HG03175 (cell line): Measurements from ENCODE around the gene DDIT3.

Experiments used
- ATAC-seq: cut with Tn5 transposase; IDR thresholded peaks from one replicate; pipeline ENCODE4 v1.9.1; 2021; ENCODE audit warnings: mild to moderate bottlenecking, moderate library complexity; ENCODE audit not compliant: unreplicated experiment

The DDIT3 gene

GRCh38 chr12:57547288-57548012 is 27.1 kb upstream of the DDIT3 start:
- no peak for ATAC-seq

DNA sequence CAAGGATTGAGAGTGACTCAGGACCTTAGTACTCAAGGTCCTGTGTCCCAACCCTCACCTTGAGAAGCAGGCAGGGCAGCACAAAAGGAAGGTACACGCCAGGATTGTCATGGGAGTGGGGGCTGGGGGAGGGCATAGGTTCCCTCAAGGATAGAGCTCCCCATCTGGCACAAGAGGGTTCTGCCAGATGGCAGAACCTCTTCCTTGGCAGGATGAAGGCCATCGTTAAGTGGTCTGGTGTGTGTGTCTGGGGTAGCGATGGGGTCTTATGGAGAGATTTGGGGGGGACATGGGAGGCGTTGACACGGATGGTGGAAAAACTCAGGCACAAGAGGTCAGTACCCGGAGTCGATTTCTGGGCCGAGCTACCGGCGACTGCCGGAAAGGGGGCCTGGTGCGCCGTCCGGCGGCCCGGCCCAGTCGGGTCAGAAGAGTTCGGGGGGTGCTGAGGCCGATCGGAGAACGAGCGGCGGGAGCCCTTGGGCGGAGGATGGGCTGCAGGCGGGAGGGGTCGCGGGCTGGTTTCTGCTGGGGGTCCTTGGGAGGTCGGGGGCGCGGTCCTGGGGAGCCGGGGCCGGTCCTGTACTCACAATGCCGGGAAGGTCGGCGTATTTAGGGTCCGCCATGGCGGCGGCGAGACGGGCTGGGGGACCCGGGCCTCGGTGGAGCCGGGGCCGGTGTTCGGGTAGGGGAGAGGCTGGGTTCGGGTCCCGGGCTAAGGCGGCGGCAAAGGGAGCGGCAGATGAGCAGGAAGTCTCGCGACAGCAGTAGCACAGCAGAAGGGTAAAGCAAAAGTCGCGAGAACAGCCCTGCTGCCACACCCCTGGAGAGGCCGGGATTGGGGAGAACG is 26.3 kb upstream of the DDIT3 start, which contains the start of gene DCTN2:
Gene DCTN2, minus strand, starts transcription at position 755 of the 850 bp plus-strand sequence. Its CDS starts 129 bp downstream, at position 626.
- ATAC-seq, result peak; percentile 99

DNA sequence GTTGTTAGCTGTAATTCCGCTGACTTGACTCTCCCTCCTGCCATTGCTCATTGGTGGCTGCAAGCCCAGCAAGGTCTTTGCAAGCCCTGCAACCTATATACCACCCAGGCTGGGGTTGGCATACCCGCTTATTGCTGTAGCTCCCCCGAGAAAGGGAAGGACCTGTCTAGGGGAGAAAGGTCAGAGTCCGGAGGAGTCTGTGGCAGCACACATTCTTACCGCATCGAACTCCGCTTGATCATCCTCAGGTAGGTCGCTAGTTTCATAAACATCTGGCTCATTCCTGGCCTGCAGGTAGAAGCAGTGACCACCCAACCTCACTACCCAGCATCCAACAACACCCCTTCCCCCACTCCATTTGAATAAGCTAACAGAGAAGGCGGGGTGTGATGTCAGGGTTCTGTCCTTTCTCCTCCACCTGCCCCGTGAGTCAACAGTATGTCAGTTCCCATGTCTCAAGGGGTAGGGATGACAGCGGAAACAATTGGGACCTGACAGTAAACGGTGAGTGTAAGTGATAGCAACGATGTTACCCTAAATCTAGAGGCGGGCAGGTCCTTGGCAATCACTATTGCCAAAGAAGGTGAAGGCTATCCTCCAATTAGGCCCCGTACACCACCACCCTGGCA is 25.6 kb upstream of the DDIT3 start:
- no peak for ATAC-seq

GRCh38 chr12:57543581-57543980 is 23.3 kb upstream of the DDIT3 start:
- no peak for ATAC-seq

DNA sequence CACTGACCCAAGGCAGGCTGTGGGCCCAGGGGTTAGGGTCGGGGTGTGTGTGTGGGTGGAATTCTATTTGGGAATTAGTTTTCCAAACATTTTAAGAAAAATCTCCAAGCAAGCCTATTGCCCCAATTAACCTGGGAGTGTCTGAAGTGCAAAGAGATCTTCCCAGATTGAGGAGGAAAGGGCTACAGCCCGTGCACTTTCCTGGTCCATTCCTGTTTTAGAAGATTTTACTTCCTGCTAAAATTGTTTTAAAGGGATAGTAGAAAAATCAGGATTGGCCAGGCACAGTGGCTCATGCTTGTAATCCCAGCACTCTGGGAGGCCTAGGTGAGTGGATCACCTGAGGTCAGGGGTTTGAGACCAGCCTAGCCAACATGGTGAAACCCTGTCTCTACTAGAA is 21.4 kb upstream of the DDIT3 start:
- ATAC-seq, result no peak

DNA sequence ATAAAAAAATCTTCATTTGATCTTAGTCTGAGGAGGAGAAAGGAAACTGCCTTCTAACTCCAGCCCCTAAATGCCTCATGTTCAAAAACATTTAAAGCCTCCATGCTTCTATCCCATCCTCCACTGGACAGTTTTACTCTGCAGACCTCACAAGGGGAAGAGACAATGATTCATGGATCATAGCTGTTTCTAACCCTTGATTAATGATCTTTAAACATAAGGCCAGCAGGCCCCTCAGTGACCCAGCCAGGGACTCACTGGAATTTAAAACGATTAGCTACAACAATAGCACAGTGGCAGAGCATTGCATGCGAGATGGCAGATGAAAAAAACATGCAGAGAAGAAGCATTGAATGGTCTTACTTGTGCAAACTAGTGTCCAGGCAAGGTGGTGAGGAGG is 20.7 kb upstream of the DDIT3 start:
- ATAC-seq, result no peak

- no peak for ATAC-seq
These were observed 18.9 kb upstream of the DDIT3 start for GRCh38 chr12:57539134-57539768.

DNA sequence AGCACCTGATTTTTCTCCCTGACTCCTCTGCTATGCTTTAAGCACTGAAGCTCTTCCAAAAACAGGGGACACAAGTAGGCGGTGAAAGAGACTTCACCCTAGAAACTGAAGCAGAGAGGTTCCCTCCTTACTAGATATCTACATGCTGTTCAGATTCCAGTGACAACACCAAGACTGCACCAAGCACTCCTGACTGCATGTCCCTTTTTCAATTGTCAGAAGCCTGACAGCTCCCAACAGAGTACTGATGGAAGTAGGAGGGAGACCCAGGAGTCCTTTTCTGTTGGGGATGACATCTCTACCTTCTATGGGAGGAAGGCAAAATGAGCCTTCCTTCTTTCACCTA is 16.3 kb upstream of the DDIT3 start:
- ATAC-seq, result no peak

DNA sequence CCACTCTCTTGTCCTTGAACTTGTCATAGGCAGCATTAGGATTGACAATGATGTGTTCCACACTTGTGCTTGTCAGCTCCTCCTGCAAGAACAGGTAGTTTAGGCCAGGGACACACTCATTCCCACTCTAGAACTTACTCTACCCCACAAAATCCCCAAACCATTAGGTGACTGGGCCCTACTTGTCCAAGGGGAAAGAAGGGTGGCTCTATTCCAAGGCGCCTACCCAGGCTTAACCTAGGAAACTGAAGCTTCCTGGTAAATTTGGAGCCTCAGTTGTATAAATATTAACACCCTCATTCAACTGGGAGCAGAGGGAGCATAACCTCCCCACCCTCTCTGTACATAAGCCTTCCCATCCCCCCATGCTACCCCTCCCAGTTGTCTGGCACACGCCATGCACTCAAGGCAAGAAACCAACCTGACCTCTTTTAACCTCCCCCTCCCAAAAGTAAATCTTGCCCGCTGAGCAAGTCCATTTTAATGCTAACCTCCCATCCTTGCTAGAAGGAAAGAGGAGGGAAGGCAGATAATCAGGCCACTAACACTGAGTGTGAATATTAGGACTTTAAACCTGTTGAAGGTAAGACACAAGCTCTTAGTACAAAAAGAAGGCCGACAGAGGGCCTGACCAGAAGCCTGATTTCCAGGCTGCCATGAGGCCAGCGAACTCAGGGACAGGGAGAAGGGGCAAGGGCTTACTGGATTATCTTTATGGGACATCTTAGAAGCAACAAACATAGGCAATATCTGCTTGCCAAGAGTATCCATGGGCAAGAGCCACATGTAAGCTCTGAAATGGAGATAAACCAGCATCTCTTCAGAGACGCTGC is 15.7 kb upstream of the DDIT3 start:
- ATAC-seq, result no peak

GRCh38 chr12:57534991-57535543 is 14.8 kb upstream of the DDIT3 start:
- no peak for ATAC-seq

- no peak for ATAC-seq
These were observed 13.9 kb upstream of the DDIT3 start for GRCh38 chr12:57534250-57534649.

DNA sequence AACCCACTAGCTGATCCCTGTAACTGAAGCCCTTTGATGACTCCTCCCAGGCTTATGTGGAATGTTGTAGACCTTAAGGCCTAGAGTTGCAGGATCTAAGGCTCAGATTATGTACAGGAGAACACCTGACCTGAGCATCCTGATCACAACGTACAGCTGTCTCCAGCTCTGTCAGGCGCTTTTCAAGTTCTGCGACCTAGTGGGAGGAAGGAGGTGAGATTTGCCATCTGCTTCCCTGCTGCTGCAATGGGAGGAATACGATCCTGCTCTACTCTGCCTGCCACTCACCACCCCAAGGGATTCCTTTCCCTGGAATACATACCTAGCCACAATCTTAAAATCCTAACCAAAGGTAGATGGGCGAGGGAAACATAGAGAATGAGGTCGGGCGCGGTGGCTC is 12.8 kb upstream of the DDIT3 start:
- no peak for ATAC-seq

DNA sequence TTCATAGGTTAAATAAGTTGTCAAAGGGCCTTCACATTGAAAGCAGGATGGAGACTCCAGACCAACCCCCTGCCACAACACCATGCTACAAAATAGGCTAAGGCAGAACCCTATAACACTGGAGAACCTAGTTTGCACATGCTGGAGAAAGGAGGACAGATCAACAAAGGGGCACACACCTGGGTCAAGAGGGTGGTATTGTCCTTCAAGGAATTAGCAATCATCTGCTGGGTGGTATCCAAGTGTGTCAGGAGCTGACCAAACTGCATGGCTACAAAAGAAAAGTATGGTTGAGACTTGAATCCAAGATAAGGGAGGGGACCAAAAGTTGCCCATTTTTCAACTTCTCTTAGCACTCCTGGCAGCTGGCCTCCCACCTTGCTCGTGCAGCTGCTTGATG is 11.5 kb upstream of the DDIT3 start:
- ATAC-seq, result no peak

DNA sequence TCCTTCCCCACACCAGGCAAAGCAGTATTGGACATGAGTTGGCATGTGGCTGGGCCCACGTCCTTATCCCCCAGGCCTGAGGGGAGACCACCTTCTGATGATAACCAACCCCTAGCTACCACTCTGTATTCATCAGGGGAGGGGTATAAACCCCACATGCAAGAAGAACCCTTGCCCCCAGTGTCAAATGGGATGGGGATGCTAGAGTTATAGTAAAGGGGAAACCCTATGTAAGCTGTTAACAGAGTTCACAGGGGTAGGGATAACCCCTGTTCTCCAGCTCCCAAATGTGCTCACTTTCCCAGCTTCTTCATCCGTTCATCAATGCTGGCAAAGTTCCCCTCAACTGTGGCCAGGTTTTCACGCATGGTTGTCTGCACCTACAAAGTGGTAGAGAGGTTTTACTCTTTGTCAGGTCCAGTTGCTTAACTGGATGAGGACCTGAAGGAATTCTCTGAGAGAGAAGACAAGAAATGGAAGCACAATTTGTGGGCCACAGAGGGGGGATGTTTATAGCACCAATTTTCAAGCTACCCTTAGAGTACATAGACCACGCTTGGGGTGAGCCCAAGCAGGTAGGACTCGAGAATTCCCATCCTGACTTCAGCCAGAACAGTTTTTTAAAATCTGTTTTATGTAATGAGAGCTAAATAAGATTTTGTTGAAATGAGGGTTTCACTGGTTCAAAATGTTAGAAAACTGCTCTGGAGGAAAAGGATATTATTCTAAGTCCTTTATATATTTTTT is 10.3 kb upstream of the DDIT3 start:
- no peak for ATAC-seq

GRCh38 chr12:57529831-57530230 is 9.5 kb upstream of the DDIT3 start:
- ATAC-seq, result no peak

DNA sequence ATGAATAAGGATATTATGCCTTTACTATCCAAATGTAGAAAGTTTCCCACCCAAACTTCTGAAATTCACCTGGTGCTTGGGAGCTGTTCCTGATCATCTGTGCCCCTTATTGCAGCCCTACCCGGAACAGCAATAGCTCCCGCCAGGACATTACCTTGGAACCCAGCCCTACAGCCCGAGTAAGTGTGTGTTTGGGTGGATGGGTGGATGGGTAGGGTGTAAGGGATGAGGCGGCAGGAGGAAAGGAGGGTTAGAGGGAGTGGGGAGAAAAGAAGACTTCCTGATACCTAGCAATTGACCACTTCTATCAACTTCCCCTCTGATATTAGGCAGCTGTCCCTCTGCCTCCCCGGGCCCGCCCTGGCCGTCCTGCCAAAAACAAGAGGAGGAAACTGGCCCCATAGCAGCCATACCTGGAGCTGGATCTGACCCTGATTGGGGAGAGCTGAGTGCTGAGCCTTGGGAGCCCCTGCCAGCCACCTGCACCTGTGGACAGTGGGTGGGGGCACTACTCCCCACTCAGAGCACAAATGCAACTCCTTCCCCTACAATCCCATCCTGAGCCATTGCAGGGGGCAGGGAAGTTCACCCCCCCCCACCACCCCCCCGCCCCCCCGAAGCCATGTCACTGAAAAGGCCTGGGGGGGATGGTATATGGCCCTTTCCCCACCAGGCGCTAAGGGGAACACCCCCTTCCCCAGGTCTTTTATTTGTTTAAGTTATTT is 8.7 kb upstream of the DDIT3 start:
- no peak for ATAC-seq

DNA sequence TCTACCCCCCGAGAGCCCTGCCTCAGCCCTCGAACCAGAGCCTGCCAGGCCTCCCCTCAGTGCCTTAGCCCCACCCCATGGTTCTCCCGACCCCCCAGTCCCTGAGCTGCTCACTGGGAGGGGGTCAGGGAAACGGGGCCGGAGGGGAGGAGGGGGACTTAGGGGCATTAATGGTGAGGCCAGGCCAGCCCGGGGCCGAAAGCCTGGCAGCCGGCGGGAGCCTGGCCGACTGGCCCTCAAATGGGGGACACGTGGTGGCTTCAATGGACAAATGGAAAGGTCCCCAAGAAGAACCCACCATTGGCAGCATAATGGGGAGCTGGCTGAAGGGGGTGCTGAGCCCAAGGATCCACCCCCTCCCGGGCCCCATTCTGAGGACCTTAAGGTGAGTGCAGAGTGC is 7.9 kb upstream of the DDIT3 start:
- ATAC-seq, result no peak

DNA sequence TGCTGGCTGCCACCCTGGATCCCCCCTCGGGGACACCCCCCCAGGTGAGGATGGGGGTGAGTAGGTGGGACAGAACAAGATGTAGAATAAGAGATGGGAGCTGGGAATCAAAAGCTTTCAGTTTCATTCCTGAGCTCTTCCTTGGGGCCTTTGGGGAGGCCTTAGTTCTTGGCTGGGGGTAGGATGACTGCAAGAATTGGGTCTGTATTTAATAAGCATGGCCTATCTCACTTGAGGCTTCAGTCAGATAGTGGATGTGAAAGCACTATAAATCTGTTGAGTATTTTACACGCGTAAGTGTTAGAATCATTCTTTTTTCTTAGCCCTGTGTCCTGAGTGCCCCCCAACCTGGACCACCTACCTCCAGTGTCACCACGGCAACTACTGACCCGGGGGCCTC is 6.9 kb upstream of the DDIT3 start:
- ATAC-seq, result no peak
